ENCODE data around the gene CDK4. TPM values are rescaled to one million over a fixed set of nuclear protein-coding genes. Genes with fewer than 3 reads are reported as not detected.

The CDK4 gene
- total and polyA plus RNA-seq, 2 of the 4 experiments (the other 2 are of a cell fraction) = 261 to 297 TPM

DNA sequence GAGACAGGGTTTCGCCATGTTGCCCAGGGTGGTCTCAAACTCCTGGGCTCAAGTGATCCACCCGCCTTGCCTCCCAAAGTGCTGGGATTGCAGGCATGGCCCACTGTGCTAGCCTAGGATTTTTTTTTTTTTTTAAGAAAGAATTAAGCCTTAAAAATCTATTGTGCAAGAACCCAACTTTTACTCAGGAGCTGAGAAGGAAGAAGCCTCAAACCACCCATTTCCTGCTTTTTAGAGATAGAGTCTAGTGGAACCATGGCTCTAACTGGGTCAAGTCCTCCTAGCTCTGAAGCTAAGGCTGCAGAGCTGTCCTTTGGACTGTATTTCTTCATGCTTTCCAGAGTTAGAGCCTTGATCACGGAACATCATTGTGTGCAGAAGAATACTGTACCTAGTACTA lies 29.1 kb upstream of the CDK4 start:
- Histone ChIP-seq H3K56ac (ENCODE audit: extremely low read depth, insufficient read depth, low read length) (no peak overlapping the region), H2AK5ac (ENCODE audit: low read depth, low read length) (no peak overlapping the region), H3K27ac (ENCODE audit: insufficient read depth, low read length) (no peak overlapping the region), H3K79me1 (ENCODE audit: low read depth in 1 of 2, low read length in 2 of 2) (peaks cover 13 to 26% of the 10 kb centered on the region in 2 experiments; a peak in 3 of 4 replicates), H2AFZ (replicated peaks; ENCODE audit: low read length, poor library complexity) (no peak overlapping the region), H3K4me3 (ENCODE audit: insufficient read depth, low read depth, low read length) (no peak overlapping the region), H4K20me1 (ENCODE audit: insufficient read depth, low read length) (no peaks in the 10 kb centered on the region), H2AK9ac (replicated peaks; ENCODE audit: low read depth, low read length, poor library complexity) (no peak overlapping the region), H3K9ac (ENCODE audit: low read depth, low read length) (no peak overlapping the region), H2BK120ac (ENCODE audit: low read depth, low read length) (no peak overlapping the region), H3K14ac (replicated peaks; ENCODE audit: low read depth, low read length) (no peak overlapping the region), H3K23ac (ENCODE audit: low read depth, low read length) (no peak overlapping the region), H3K9me3 (ENCODE audit: control insufficient read depth, insufficient read depth, low read length) (no peaks in the 10 kb centered on the region), H3K18ac (ENCODE audit: low read depth, low read length) (no peak overlapping the region), H2BK20ac (ENCODE audit: low read depth, low read length) (no peak overlapping the region), H3K4ac (ENCODE audit: low read depth, low read length) (no peak overlapping the region), H4K5ac (ENCODE audit: low read depth, low read length) (no peak overlapping the region), H3K4me2 (ENCODE audit: low read depth, low read length) (no peak overlapping the region), H2BK5ac (ENCODE audit: low read depth, low read length, poor library complexity, severe bottlenecking) (no peak overlapping the region), H4K91ac (ENCODE audit: insufficient read depth, low read depth, low read length) (no peak overlapping the region; the same call in 1 of the 2 replicates), H3K4me1 (ENCODE audit: control insufficient read depth, insufficient read depth, low read length) (0 out of 2 replicates have a peak, but pooled peaks cover 2% of the 10 kb centered on the region), H3K36me3 (ENCODE audit: control insufficient read depth, insufficient read depth, low read length) (peaks cover 8% of the 10 kb centered on the region), H4K8ac (ENCODE audit: low read depth in 2 of 2, low read length in 2 of 2) (no peak overlapping the region), H2BK15ac (ENCODE audit: low read depth, low read length) (no peak overlapping the region), H3K27me3 (ENCODE audit: control insufficient read depth, insufficient read depth, low read length) (no peaks in the 10 kb centered on the region), H3K9me1 (ENCODE audit: insufficient read depth, low read length) (no peaks in the 10 kb centered on the region)
- DNase-seq (no peak), ATAC-seq (ENCODE audit: low read depth) (no peak)
- CTCF ChIA-PET = no interaction called here
- 86% methylated on average over 1 of the region's 3 CpGs; no CpG with 5 or more reads in 1 of the 2 experiments for WGBS, 2 experiments (ENCODE audit: extremely low coverage in 2 of 2, insufficient read length in 1 of 2)
- in situ Hi-C loops (cut with MboI; ENCODE audit: low sequenced_read_pairs) (no loop called here), dilution Hi-C loops (cut with HindIII; ENCODE audit: low sequenced_read_pairs, unreplicated experiment) (no loop called here), intact Hi-C loops (cut with micrococcal nuclease) (no loop called here)
- POLR2A ChIA-PET (ENCODE audit: unreplicated experiment) = no interaction called here
- BruUV-seq (replicated peaks) = no TSS peak
- TF ChIP-seq RFX5 (IDR thresholded peaks at IDR 0.05; ENCODE audit: low read depth, low read length) = no peak
- no peak for TF ChIP-seq NFE2L2 (IDR thresholded peaks at IDR 0.05; ENCODE audit: low read depth, low read length)
- TF ChIP-seq, protein P1, sequence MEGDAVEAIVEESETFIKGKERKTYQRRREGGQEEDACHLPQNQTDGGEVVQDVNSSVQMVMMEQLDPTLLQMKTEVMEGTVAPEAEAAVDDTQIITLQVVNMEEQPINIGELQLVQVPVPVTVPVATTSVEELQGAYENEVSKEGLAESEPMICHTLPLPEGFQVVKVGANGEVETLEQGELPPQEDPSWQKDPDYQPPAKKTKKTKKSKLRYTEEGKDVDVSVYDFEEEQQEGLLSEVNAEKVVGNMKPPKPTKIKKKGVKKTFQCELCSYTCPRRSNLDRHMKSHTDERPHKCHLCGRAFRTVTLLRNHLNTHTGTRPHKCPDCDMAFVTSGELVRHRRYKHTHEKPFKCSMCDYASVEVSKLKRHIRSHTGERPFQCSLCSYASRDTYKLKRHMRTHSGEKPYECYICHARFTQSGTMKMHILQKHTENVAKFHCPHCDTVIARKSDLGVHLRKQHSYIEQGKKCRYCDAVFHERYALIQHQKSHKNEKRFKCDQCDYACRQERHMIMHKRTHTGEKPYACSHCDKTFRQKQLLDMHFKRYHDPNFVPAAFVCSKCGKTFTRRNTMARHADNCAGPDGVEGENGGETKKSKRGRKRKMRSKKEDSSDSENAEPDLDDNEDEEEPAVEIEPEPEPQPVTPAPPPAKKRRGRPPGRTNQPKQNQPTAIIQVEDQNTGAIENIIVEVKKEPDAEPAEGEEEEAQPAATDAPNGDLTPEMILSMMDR (conservative IDR thresholded peaks at IDR 0.05; ENCODE audit: low read depth, low read length) = no peak

All from IMR-90 (cell line).